Measurements from ENCODE around the gene ATP2A3.

ATP2A3 gene

DNA sequence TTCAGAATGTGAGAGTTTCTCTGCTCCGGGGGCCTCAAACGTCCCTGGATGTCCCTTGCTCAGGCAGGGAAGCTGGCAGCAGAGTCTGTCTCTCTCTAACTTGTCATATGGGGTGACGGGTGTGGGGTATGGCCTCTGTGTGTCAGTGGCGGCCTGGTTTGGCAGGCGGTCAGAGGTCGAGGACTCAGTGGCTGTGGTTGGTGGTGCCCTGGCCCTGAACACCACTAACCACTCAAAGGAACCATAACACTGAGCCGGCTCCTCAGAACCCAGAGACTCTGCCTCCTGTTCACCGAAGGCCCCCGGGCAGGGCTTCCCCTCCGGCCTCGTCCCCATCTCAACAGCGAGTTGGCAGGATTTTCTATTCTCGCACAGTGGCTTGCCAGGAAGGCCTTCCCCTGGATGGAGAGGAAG is 48.6 kb downstream of the ATP2A3 start:
- TF ChIP-seq SIN3A (IDR thresholded peaks at IDR 0.05; ENCODE audit: borderline replicate concordance, insufficient read depth, low read length) (no peak), FOXP2 (optimal IDR thresholded peaks at IDR 0.05; ENCODE audit: borderline replicate concordance, extremely low read depth, extremely low read length, insufficient read depth) (no peak), TAF1 (IDR thresholded peaks at IDR 0.05; ENCODE audit: borderline replicate concordance, insufficient read depth, low read length) (no peak), POLR2AphosphoS5 (IDR thresholded peaks at IDR 0.05; ENCODE audit: low read depth, low read length) (no peak)
- TF ChIP-seq, protein P1, sequence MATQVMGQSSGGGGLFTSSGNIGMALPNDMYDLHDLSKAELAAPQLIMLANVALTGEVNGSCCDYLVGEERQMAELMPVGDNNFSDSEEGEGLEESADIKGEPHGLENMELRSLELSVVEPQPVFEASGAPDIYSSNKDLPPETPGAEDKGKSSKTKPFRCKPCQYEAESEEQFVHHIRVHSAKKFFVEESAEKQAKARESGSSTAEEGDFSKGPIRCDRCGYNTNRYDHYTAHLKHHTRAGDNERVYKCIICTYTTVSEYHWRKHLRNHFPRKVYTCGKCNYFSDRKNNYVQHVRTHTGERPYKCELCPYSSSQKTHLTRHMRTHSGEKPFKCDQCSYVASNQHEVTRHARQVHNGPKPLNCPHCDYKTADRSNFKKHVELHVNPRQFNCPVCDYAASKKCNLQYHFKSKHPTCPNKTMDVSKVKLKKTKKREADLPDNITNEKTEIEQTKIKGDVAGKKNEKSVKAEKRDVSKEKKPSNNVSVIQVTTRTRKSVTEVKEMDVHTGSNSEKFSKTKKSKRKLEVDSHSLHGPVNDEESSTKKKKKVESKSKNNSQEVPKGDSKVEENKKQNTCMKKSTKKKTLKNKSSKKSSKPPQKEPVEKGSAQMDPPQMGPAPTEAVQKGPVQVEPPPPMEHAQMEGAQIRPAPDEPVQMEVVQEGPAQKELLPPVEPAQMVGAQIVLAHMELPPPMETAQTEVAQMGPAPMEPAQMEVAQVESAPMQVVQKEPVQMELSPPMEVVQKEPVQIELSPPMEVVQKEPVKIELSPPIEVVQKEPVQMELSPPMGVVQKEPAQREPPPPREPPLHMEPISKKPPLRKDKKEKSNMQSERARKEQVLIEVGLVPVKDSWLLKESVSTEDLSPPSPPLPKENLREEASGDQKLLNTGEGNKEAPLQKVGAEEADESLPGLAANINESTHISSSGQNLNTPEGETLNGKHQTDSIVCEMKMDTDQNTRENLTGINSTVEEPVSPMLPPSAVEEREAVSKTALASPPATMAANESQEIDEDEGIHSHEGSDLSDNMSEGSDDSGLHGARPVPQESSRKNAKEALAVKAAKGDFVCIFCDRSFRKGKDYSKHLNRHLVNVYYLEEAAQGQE (IDR thresholded peaks at IDR 0.05; ENCODE audit: insufficient read depth in 1 of 2, low read depth in 2 of 2, low read length in 2 of 2): no peak

DNA sequence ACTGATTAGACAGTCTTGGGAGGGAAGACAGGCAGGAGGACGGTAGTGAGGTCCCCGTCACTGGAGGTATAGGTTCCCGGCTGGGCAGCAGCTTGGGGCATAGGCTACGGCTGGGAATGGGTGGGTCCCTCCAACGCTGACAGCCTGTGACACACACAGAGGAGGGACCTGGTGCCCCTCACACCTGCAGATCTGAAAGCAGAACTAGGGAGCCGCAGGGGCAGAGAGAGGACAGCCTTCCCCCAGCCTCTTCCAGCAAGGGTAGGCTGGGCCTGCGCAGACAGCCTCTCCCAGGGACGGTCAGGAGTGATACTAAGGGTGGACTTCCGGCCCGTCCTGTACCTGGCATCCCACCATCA is 49.9 kb downstream of the ATP2A3 start:
- no peak for TF ChIP-seq POLR2AphosphoS5 (IDR thresholded peaks at IDR 0.05; ENCODE audit: low read depth, low read length)
- TF ChIP-seq, protein P1 (IDR thresholded peaks at IDR 0.05; ENCODE audit: insufficient read depth in 1 of 2, low read depth in 2 of 2, low read length in 2 of 2): no peak
- no peak for TF ChIP-seq SIN3A (IDR thresholded peaks at IDR 0.05; ENCODE audit: borderline replicate concordance, insufficient read depth, low read length)
- no peak for TF ChIP-seq TAF1 (IDR thresholded peaks at IDR 0.05; ENCODE audit: borderline replicate concordance, insufficient read depth, low read length)
- no peak for TF ChIP-seq FOXP2 (optimal IDR thresholded peaks at IDR 0.05; ENCODE audit: borderline replicate concordance, extremely low read depth, extremely low read length, insufficient read depth)

GRCh38 chr17:3913531-3914311 is 50.5 kb downstream of the ATP2A3 start:
- TF ChIP-seq SIN3A (IDR thresholded peaks at IDR 0.05; ENCODE audit: borderline replicate concordance, insufficient read depth, low read length): no peak
- TF ChIP-seq, protein P1 (IDR thresholded peaks at IDR 0.05; ENCODE audit: insufficient read depth in 1 of 2, low read depth in 2 of 2, low read length in 2 of 2): no peak
- no peak for TF ChIP-seq TAF1 (IDR thresholded peaks at IDR 0.05; ENCODE audit: borderline replicate concordance, insufficient read depth, low read length)
- peak; percentile 86 for TF ChIP-seq FOXP2 (optimal IDR thresholded peaks at IDR 0.05; ENCODE audit: borderline replicate concordance, extremely low read depth, extremely low read length, insufficient read depth)

GRCh38 chr17:3912827-3913226 is 51.4 kb downstream of the ATP2A3 start:
- TF ChIP-seq SIN3A (IDR thresholded peaks at IDR 0.05; ENCODE audit: borderline replicate concordance, insufficient read depth, low read length) (no peak), TAF1 (IDR thresholded peaks at IDR 0.05; ENCODE audit: borderline replicate concordance, insufficient read depth, low read length) (no peak), FOXP2 (optimal IDR thresholded peaks at IDR 0.05; ENCODE audit: borderline replicate concordance, extremely low read depth, extremely low read length, insufficient read depth) (no peak), POLR2AphosphoS5 (IDR thresholded peaks at IDR 0.05; ENCODE audit: low read depth, low read length) (no peak)
- TF ChIP-seq, protein P1 (IDR thresholded peaks at IDR 0.05; ENCODE audit: insufficient read depth in 1 of 2, low read depth in 2 of 2, low read length in 2 of 2): no peak

All from PFSK-1 (cell line).